ENCODE results near the gene GJD3. TPM values are rescaled to one million over a fixed set of nuclear protein-coding genes. Genes with fewer than 3 reads are reported as not detected.

The GJD3 gene
- total and polyA plus RNA-seq, 2 experiments from 2014 or later: 1.4 TPM; not detected in 1

DNA sequence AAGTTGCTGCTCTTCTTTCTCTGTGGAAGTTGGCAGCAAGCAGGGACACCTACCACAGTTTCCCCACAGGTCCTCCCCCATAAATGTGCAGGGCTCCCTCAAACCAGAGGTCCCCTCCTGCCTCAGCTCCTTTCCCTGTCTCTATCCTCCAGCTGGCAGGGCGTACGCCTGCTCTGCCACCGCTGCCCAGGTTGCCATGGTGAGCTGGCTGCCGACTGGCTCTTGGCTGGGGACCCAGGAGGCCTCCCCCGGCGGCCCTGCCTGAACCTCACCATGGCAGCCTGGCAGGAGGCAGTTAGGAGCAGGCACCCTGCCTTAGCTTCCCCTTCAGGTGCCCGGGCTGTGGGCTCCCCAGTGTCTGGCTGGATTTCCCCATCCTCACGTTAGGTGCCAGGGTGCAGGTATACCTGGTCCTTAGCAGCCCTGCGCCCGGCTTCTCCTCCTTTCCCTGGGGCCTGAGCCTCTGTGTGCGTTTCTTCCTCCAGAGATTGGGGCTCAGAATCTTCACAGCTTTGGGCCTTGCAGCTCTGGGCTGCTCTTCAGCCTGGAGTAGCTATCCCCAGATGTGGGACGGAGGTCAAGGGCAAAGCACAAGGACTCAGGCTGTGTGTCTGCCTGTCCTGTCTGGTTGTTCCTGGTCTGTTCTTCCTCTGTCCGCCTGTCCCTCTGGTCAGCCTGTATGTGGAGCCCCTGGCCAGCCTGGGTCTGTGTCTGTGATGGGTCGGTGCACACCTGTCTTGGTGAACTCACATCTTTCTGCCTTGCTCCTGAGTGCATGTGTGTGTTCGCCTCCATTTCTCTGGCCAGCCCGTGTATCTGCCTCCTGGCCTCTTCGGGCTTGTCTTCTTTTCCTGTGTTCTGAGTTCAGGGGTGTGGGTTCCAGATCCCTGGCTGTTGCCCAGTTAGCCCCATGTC is 15.7 kb downstream of the GJD3 start (continued):
- TF ChIP-seq, protein P1, sequence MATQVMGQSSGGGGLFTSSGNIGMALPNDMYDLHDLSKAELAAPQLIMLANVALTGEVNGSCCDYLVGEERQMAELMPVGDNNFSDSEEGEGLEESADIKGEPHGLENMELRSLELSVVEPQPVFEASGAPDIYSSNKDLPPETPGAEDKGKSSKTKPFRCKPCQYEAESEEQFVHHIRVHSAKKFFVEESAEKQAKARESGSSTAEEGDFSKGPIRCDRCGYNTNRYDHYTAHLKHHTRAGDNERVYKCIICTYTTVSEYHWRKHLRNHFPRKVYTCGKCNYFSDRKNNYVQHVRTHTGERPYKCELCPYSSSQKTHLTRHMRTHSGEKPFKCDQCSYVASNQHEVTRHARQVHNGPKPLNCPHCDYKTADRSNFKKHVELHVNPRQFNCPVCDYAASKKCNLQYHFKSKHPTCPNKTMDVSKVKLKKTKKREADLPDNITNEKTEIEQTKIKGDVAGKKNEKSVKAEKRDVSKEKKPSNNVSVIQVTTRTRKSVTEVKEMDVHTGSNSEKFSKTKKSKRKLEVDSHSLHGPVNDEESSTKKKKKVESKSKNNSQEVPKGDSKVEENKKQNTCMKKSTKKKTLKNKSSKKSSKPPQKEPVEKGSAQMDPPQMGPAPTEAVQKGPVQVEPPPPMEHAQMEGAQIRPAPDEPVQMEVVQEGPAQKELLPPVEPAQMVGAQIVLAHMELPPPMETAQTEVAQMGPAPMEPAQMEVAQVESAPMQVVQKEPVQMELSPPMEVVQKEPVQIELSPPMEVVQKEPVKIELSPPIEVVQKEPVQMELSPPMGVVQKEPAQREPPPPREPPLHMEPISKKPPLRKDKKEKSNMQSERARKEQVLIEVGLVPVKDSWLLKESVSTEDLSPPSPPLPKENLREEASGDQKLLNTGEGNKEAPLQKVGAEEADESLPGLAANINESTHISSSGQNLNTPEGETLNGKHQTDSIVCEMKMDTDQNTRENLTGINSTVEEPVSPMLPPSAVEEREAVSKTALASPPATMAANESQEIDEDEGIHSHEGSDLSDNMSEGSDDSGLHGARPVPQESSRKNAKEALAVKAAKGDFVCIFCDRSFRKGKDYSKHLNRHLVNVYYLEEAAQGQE (IDR thresholded peaks at IDR 0.05; ENCODE audit: unreplicated experiment): no peak

DNA sequence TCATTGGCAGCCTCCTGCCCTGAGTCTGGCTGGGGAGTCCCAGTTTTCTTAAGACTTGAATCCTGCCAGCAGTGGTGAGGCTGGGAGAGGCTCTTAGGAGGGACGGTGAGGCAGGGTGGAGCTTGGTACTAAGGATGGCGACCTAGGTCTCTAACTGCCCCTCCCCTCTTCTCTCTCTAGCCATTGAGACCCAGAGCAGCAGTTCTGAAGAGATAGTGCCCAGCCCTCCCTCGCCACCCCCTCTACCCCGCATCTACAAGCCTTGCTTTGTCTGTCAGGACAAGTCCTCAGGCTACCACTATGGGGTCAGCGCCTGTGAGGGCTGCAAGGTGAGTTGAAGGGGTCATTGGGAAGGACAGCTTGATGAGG is 16.4 kb downstream of the GJD3 start:
- H3K36me3 Mint-ChIP-seq (ENCODE audit: low read depth): peaks cover 32% of the 10 kb centered on the region
- Histone ChIP-seq H3F3A (replicated peaks; ENCODE audit: low read depth) (peaks cover 23% of the 10 kb centered on the region), H3K4me2 (peak overlapping the region; percentile 99), H2AFZ (no peak overlapping the region), H3K4me1 (ENCODE audit: insufficient read depth) (peaks cover 74% of the 10 kb centered on the region), H3K79me2 (replicated peaks; ENCODE audit: insufficient read depth) (peaks cover 7% of the 10 kb centered on the region; the same call in 1 of the 2 replicates), H4K20me1 (replicated peaks; ENCODE audit: insufficient read depth) (peaks cover 11% of the 10 kb centered on the region), H3K4me3 (peak overlapping the region; percentile 92), H3K36me3 (ENCODE audit: insufficient read depth) (no peaks in the 10 kb centered on the region), H3K9me2 (ENCODE audit: insufficient read depth) (no peaks in the 10 kb centered on the region), H3K27ac (ENCODE audit: low read depth) (no peak overlapping the region), H3K27me3 (ENCODE audit: insufficient read depth) (peaks cover 43% of the 10 kb centered on the region)
- peak; percentile 45; the same call in 1 of the 2 replicates for TF ChIP-seq POLR2AphosphoS5 (IDR thresholded peaks at IDR 0.05; ENCODE audit: low read depth)
- TF ChIP-seq NANOG (IDR thresholded peaks at IDR 0.05; ENCODE audit: borderline replicate concordance): no peak
- H3K4me3 Mint-ChIP-seq: peak overlapping the region; percentile 76
- H3K27me3 Mint-ChIP-seq (ENCODE audit: insufficient read depth, low read depth, poor library complexity): peaks cover 58% of the 10 kb centered on the region
- H3K4me1 Mint-ChIP-seq: peaks cover 91% of the 10 kb centered on the region
- H3K27ac Mint-ChIP-seq: no peak overlapping the region
- DNase-seq (ENCODE audit: low spot score): peak; percentile 73
- peak; percentile 16 for ATAC-seq
- H3K9me3 Mint-ChIP-seq: no peaks in the 10 kb centered on the region

DNA sequence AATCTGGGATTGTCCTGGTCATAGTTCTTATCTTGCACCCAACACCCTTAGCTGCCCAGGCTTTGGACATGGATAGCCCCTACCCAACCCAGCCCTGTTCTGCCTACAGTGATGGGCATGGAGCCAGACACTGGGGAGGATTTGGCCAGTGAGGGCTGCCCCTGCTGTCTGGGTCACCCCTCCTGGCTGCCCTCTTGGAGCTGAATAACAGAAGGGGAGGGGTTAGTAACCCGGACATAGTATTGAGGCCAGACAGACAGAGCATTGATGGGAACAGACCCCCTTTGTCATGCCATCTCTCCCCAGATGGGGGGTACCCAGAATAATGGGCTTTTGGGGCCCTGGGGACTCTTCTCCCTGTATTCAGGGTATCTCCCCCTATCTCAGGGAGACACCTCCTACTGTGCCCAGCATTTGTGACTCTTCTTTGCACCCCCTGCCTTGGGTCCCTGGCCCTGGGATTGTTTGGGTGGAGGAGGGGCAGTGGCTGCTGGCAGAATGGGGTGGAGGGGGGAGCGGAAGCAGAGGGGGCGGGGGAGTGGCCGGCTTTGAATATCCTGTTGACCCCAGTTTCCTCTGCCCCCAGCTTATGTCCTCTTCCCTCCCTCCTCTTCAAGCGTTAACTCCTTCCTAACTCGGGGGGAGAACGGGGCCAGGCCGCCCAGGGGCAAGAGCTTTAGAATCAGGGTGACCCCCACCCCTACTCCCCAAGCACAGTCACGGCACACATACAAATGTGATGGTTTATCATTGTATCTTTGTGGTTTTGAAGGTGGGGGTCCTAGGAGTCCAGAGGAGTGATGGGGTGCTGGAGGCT is 17.0 kb downstream of the GJD3 start:
- peaks cover 9% of the 10 kb centered on the region; the same call in 1 of the 2 replicates for H3K79me2 ChIP-seq (replicated peaks; ENCODE audit: insufficient read depth)
- H3K27me3 Mint-ChIP-seq (ENCODE audit: insufficient read depth, low read depth, poor library complexity): peaks cover 63% of the 10 kb centered on the region
- no peak overlapping the region for H3K27ac Mint-ChIP-seq
- no peaks in the 10 kb centered on the region for H3K36me3 ChIP-seq (ENCODE audit: insufficient read depth)
- ATAC-seq (no peak), DNase-seq (ENCODE audit: low spot score) (peak; percentile 72)
- H3K9me3 Mint-ChIP-seq: no peaks in the 10 kb centered on the region
- peak overlapping the region; percentile 99 for H3K4me2 ChIP-seq
- peaks cover 90% of the 10 kb centered on the region for H3K4me1 Mint-ChIP-seq
- peak overlapping the region; percentile 92 for H3K4me3 ChIP-seq
- peaks cover 15% of the 10 kb centered on the region for H4K20me1 ChIP-seq (replicated peaks; ENCODE audit: insufficient read depth)
- H3F3A ChIP-seq (replicated peaks; ENCODE audit: low read depth): peaks cover 27% of the 10 kb centered on the region
- H3K9me2 ChIP-seq (ENCODE audit: insufficient read depth): no peaks in the 10 kb centered on the region
- peaks cover 49% of the 10 kb centered on the region for H3K27me3 ChIP-seq (ENCODE audit: insufficient read depth)
- peaks cover 26% of the 10 kb centered on the region for H3K36me3 Mint-ChIP-seq (ENCODE audit: low read depth)
- peaks cover 74% of the 10 kb centered on the region for H3K4me1 ChIP-seq (ENCODE audit: insufficient read depth)
- H3K4me3 Mint-ChIP-seq: peak overlapping the region; percentile 76
- H2AFZ ChIP-seq: no peak overlapping the region
- no peak overlapping the region for H3K27ac ChIP-seq (ENCODE audit: low read depth)
- TF ChIP-seq EZH2 (IDR thresholded peaks at IDR 0.05; ENCODE audit: low read depth, unreplicated experiment) (no peak), STAT1 (IDR thresholded peaks at IDR 0.05; ENCODE audit: unreplicated experiment) (no peak), NANOG (IDR thresholded peaks at IDR 0.05; ENCODE audit: borderline replicate concordance) (no peak), POLR2AphosphoS5 (IDR thresholded peaks at IDR 0.05; ENCODE audit: low read depth) (no peak), CREB1 (CRISPR knock-in tag; IDR thresholded peaks at IDR 0.05; ENCODE audit: low read depth) (no peak), JUNB (IDR thresholded peaks at IDR 0.05; ENCODE audit: unreplicated experiment) (no peak), EZH2phosphoT487 (IDR thresholded peaks at IDR 0.05; ENCODE audit: unreplicated experiment) (no peak), ZNF331 (CRISPR knock-in tag; IDR thresholded peaks at IDR 0.05; ENCODE audit: low read depth) (no peak), ZNF114 (CRISPR knock-in tag; IDR thresholded peaks at IDR 0.05) (no peak)
- TF ChIP-seq, protein P1 (IDR thresholded peaks at IDR 0.05; ENCODE audit: unreplicated experiment): no peak
- TF ChIP-seq, protein P2, sequence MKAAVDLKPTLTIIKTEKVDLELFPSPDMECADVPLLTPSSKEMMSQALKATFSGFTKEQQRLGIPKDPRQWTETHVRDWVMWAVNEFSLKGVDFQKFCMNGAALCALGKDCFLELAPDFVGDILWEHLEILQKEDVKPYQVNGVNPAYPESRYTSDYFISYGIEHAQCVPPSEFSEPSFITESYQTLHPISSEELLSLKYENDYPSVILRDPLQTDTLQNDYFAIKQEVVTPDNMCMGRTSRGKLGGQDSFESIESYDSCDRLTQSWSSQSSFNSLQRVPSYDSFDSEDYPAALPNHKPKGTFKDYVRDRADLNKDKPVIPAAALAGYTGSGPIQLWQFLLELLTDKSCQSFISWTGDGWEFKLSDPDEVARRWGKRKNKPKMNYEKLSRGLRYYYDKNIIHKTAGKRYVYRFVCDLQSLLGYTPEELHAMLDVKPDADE (IDR thresholded peaks at IDR 0.05): no peak; the same call in 1 of the 2 replicates

All from GM23338 (cell line).